Erythroblast (primary cell): ENCODE results near the gene OTOS.

Experiments
- GATA1 ChIP-seq: IDR thresholded peaks from 2 replicates; pipeline ENCODE4 v1.6.1; 2011; ENCODE audit warnings: low read depth, mild to moderate bottlenecking, control low read depth, low read length, moderate library complexity
- POLR2A ChIP-seq: IDR thresholded peaks from 2 replicates; pipeline ENCODE4 v1.6.1; 2011; ENCODE audit warnings: mild to moderate bottlenecking, low read length

- TF ChIP-seq POLR2A (no peak), GATA1 (no peak)
Observed at GRCh38 chr2:240149943-240150784, 9.7 kb upstream of the OTOS start.
